Peyer's patch (tissue), 4 donors: ENCODE measurements around the gene TLR4. TPM values are rescaled to one million over a fixed set of nuclear protein-coding genes. Genes with fewer than 3 reads are reported as not detected.

Experiments
- DNase-seq, 3 donors: peaks; one replicate each; pipeline ENCODE4 v3.0.0-alpha.2; 2017 to 2019
- H3K27ac ChIP-seq, 4 donors: fragments of 200-600 bp; sonication (generic); one replicate each; pipeline ENCODE4 v1.5.1; 2016 to 2019
- H3K27me3 ChIP-seq, 2 donors: fragments of 200-600 bp; sonication (generic); one replicate each; pipeline ENCODE4 v1.5.1; 2019
- H3K36me3 ChIP-seq, 3 donors: fragments of 200-600 bp; sonication (generic); one replicate each; pipeline ENCODE4 v1.5.1; 2016 to 2019
- H3K4me1 ChIP-seq, 4 donors: fragments of 200-600 bp; sonication (generic); one replicate each; pipeline ENCODE4 v1.5.1; 2016 to 2019
- H3K4me3 ChIP-seq, 4 donors: fragments of 200-600 bp; sonication (generic); 1 replicate in 3 of 4; 2 replicates in 1 of 4; pipeline ENCODE4 v1.5.1; 2016 to 2019; ENCODE audit warnings: mild to moderate bottlenecking in 1 of 4
- H3K9me3 ChIP-seq, 4 donors: fragments of 200-600 bp; sonication (generic); one replicate each; pipeline ENCODE4 v1.5.1; 2016 to 2019; ENCODE audit warnings: mild to moderate bottlenecking in 1 of 4
- POLR2A ChIP-seq, 2 donors: fragments of 450-650 bp; IDR thresholded peaks; one replicate each; pipeline ENCODE4 v1.5.1; 2017; ENCODE audit warnings: antibody characterized with exemption in 2 of 2, mild to moderate bottlenecking in 2 of 2, moderate library complexity in 2 of 2
- total RNA-seq, 4 donors: library from RNA; depleted of rRNA; stranded (reverse); fragments of >200 nt; gene quantifications; one replicate each; pipeline ENCODE4 v1.1.0, GENCODE V29; 2016
- TF ChIP-seq, protein P1 (sequence below), 6 experiments: fragments of 450-650 bp in 4 of 6; fragments of 200-600 bp in 2 of 6; sonication (generic) in 1 of 6; IDR thresholded peaks; one replicate each; pipeline ENCODE4 v1.5.1; 2017 to 2019; ENCODE audit warnings: antibody characterized with exemption in 6 of 6, mild to moderate bottlenecking in 3 of 6, moderate library complexity in 1 of 6

The TLR4 gene
- total RNA-seq, 4 donors from 2014 or later, result 6.3 to 18.2 (median 11.8) TPM

DNA sequence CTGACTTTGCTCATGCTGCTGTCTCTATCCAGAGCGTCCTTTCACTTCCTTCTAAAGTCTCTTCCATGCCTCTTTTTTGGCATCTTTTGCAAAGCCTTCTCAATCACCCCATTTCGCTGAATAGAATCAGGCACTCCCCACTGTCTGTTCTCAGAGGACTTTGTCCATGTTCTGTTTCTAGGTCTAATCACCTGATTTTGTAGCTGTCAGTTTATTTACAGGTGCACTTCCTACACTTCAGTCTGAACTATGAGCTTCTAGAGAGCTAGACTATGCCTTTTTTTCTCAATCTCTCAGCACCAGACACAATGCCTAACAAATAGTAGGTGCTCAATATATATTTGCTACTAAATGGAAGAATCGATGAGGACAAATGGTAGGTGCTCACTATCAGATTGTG is 29.9 kb downstream of the TLR4 start:
- no peak for DNase-seq

GRCh38 chr9:117734523-117735314 is 30.5 kb downstream of the TLR4 start:
- Histone ChIP-seq H3K27ac (no peak overlapping the region), H3K4me3 (no peak overlapping the region), H3K27me3 (no peaks in the 10 kb centered on the region), H3K9me3 (no peaks in the 10 kb centered on the region), H3K36me3 (no peaks in the 10 kb centered on the region), H3K4me1 (peaks cover 0 to 15% (median 4%) of the 10 kb centered on the region in 4 donors)
- TF ChIP-seq, protein P1, sequence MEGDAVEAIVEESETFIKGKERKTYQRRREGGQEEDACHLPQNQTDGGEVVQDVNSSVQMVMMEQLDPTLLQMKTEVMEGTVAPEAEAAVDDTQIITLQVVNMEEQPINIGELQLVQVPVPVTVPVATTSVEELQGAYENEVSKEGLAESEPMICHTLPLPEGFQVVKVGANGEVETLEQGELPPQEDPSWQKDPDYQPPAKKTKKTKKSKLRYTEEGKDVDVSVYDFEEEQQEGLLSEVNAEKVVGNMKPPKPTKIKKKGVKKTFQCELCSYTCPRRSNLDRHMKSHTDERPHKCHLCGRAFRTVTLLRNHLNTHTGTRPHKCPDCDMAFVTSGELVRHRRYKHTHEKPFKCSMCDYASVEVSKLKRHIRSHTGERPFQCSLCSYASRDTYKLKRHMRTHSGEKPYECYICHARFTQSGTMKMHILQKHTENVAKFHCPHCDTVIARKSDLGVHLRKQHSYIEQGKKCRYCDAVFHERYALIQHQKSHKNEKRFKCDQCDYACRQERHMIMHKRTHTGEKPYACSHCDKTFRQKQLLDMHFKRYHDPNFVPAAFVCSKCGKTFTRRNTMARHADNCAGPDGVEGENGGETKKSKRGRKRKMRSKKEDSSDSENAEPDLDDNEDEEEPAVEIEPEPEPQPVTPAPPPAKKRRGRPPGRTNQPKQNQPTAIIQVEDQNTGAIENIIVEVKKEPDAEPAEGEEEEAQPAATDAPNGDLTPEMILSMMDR (IDR thresholded peaks at IDR 0.05), result no peak
- TF ChIP-seq POLR2A (IDR thresholded peaks at IDR 0.05), result no peak
- no peak for DNase-seq

More for the DNA sequence above, 29.9 kb downstream of the TLR4 start:
- H3K36me3 ChIP-seq, result no peaks in the 10 kb centered on the region
- H3K4me1 ChIP-seq, result peaks cover 0 to 15% (median 4%) of the 10 kb centered on the region in 4 donors
- no peaks in the 10 kb centered on the region for H3K27me3 ChIP-seq
- peak overlapping the region in 2 of 4 donors; percentile 7 to 23 for H3K27ac ChIP-seq
- no peak overlapping the region for H3K4me3 ChIP-seq
- H3K9me3 ChIP-seq, result no peaks in the 10 kb centered on the region
- TF ChIP-seq POLR2A (IDR thresholded peaks at IDR 0.05), result no peak
- TF ChIP-seq, protein P1 (IDR thresholded peaks at IDR 0.05), result no peak

GRCh38 chr9:117737721-117738226 is 33.6 kb downstream of the TLR4 start:
- no peaks in the 10 kb centered on the region for H3K27me3 ChIP-seq
- H3K27ac ChIP-seq, result no peak overlapping the region
- H3K4me3 ChIP-seq, result no peak overlapping the region
- no peak for DNase-seq
- no peak for TF ChIP-seq POLR2A (IDR thresholded peaks at IDR 0.05)
- TF ChIP-seq, protein P1 (IDR thresholded peaks at IDR 0.05), result no peak
- H3K36me3 ChIP-seq, result no peaks in the 10 kb centered on the region
- H3K9me3 ChIP-seq, result no peaks in the 10 kb centered on the region
- H3K4me1 ChIP-seq, result peaks cover 0 to 15% (median 4%) of the 10 kb centered on the region in 4 donors

GRCh38 chr9:117739206-117739605 is 35.0 kb downstream of the TLR4 start:
- Histone ChIP-seq H3K9me3 (no peaks in the 10 kb centered on the region), H3K27ac (no peak overlapping the region), H3K4me1 (peaks cover 0 to 5% (median 0%) of the 10 kb centered on the region in 4 donors), H3K4me3 (no peak overlapping the region), H3K27me3 (no peaks in the 10 kb centered on the region), H3K36me3 (no peaks in the 10 kb centered on the region)
- no peak for TF ChIP-seq POLR2A (IDR thresholded peaks at IDR 0.05)
- TF ChIP-seq, protein P1 (IDR thresholded peaks at IDR 0.05), result no peak
- DNase-seq, result no peak

DNA sequence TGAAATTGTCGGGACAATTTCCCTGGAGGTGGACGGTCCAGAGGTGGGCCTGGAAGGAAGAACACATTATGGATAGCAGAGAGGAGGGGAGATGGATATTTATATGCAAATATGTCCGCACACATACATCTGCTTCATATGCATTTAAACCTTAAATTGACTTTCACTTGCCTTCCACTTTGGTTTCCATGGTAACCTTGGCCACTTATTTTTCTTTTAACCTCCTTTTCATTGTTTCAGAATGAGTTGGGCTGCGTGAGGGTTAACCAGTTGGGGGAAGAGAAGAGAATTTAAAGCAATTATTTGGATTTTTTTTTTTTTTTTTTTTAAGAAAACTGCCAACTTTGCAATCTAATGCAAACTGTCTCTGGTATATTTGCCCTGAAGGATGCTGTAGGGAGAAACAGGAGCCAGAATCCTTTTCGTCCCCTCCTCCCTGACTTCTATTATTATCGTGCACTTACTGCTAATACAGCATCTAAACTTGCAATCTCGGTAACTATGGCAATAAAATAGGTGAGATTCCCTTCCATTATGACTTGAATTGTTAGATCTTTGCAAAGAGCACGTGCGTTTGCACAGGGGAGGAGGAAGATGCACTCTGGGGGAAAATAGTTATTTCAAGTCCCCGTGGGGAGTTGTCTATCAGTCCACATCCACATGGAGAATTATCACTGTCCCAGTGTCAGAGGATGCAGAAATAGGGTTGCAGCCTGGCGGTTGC is 35.6 kb downstream of the TLR4 start:
- no peak overlapping the region for H3K27ac ChIP-seq
- H3K4me3 ChIP-seq, result no peak overlapping the region
- peaks cover 0 to 2% (median 0%) of the 10 kb centered on the region in 4 donors for H3K4me1 ChIP-seq
- H3K9me3 ChIP-seq, result no peaks in the 10 kb centered on the region
- H3K27me3 ChIP-seq, result no peaks in the 10 kb centered on the region
- H3K36me3 ChIP-seq, result no peaks in the 10 kb centered on the region
- DNase-seq, result no peak
- TF ChIP-seq, protein P1 (IDR thresholded peaks at IDR 0.05), result no peak
- TF ChIP-seq POLR2A (IDR thresholded peaks at IDR 0.05), result no peak
